Lower leg skin (tissue), 3 donors: ENCODE measurements around the gene NEK2.

Source experiments
- POLR2A ChIP-seq, 2 donors: fragments of 450-650 bp; IDR thresholded peaks; one replicate each; pipeline ENCODE4 v1.6.1; 2016 to 2017; ENCODE audit warnings: antibody characterized with exemption in 2 of 2, mild to moderate bottlenecking in 1 of 2, moderate library complexity in 1 of 2
- TF ChIP-seq, protein P1 (sequence below), 3 donors: fragments of 450-650 bp; IDR thresholded peaks; one replicate each; pipeline ENCODE4 v1.5.1; 2016; ENCODE audit warnings: antibody characterized with exemption in 3 of 3, mild to moderate bottlenecking in 3 of 3, moderate library complexity in 2 of 3

DNA sequence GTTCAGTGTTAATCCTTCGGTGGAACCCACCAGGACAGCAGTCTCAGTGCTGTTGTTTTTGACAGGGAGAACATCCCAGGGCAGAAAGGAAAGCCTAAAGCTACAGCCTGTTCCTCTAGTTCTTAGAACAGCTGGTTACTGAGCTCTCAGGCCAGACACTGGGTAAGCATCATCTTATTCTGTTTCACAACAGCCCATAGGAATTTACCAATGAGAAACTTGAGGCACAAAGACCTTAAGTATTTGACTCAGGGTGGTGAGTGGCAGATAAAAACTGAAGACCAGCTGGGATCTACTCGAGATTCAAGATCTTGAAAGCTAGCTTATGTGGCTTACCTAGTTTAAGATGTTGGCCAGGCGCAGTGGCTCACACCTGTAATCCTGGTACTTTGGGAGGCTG, 9.4 kb upstream of the NEK2 start:
- TF ChIP-seq, protein P1, sequence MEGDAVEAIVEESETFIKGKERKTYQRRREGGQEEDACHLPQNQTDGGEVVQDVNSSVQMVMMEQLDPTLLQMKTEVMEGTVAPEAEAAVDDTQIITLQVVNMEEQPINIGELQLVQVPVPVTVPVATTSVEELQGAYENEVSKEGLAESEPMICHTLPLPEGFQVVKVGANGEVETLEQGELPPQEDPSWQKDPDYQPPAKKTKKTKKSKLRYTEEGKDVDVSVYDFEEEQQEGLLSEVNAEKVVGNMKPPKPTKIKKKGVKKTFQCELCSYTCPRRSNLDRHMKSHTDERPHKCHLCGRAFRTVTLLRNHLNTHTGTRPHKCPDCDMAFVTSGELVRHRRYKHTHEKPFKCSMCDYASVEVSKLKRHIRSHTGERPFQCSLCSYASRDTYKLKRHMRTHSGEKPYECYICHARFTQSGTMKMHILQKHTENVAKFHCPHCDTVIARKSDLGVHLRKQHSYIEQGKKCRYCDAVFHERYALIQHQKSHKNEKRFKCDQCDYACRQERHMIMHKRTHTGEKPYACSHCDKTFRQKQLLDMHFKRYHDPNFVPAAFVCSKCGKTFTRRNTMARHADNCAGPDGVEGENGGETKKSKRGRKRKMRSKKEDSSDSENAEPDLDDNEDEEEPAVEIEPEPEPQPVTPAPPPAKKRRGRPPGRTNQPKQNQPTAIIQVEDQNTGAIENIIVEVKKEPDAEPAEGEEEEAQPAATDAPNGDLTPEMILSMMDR (IDR thresholded peaks at IDR 0.05): no peak
- no peak for TF ChIP-seq POLR2A (IDR thresholded peaks at IDR 0.05)
